HG02759 (cell line): Measurements from ENCODE around the gene IL20RB.
A peak's percentile ranks its signal among the peaks of the same experiment; 100 is the strongest.
"Not testable (repeated sequence)": the region's sequence is repeated elsewhere in the genome, so short reads cannot be mapped to it uniquely, and the experiment has no call there.

Source experiments
- ATAC-seq: cut with Tn5 transposase; IDR thresholded peaks from one replicate; pipeline ENCODE4 v1.9.1; 2021; ENCODE audit warnings: mild to moderate bottlenecking, moderate library complexity; ENCODE audit not compliant: unreplicated experiment

IL20RB gene

GRCh38 chr3:136982520-136983138 is 24.8 kb downstream of the IL20RB start:
- no peak for ATAC-seq

- ATAC-seq, result no peak
Measured at GRCh38 chr3:136984837-136985236, 27.1 kb downstream of the IL20RB start.

DNA sequence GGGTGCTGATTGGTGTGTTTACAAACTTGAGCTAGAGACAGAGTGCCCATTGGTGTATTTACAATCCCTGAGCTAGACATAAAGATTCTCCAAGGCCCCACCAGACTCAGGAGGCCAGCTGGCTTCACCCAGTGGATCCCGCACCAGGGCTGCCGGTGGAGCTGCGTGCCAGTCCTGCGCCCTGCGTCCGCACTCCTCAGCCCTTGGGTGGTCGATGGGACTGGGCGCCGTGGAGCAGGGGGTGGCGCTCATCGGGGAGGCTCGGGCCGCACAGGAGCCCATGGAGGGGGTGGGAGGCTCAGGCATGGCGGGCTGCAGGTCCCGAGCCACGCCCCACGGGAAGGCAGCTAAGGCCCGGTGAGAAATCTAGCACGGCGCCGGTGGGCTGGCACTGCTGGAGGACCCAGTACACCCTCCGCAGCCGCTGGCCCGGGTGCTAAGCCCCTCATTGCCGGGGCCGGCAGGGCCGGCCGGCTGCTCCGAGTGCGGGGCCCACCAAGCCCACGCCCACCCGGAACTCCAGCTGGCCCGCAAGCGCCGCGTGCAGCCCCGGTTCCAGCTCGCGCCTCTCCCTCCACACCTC is 29.7 kb downstream of the IL20RB start:
- not testable (repeated sequence) for ATAC-seq

GRCh38 chr3:136988651-136989050 is 30.9 kb downstream of the IL20RB start:
- no peak for ATAC-seq

- ATAC-seq, result no peak
Measured at GRCh38 chr3:136989781-136990524, 32.2 kb downstream of the IL20RB start.

DNA sequence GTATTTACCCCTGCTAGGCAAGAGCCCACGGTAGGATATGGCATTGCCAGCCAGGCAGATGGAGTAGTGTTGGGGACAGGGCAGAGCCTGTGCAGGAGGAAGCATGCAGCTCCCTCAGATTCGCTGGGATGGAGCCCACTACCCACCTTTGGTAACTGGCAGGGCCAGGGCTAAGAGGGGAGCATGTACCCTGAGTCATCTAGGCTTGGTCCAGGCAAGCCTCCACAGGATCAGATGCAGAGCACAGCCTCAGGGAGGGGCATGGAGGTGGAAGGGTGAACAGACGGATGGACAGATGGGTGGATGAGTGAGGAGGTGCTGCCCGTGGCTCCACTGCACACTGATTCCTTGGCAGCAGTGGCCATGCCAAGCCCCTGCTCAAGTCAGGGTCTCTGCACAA is 33.0 kb downstream of the IL20RB start:
- no peak for ATAC-seq

DNA sequence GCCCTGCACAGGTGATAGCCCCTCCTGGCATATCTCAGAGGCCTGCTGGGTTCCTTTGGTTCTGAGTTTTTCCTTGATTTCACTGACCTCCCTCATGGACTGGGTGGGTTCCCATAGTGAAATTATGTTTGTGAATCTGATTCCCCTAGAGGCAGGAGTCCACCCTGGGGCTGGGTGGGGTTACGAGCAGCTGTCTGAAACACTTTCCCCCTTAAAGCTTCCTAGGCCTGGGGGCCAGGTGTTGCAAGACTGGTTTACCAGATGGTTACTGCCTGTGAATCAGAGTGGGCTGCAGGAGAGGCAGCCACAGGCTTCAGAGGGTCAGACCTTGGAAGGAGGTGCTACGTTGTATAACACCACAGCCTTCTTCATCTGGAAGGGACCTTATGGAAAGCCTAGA is 34.3 kb downstream of the IL20RB start:
- no peak for ATAC-seq

- no peak for ATAC-seq
Measured at GRCh38 chr3:136994772-136995516, 37.2 kb downstream of the IL20RB start.

DNA sequence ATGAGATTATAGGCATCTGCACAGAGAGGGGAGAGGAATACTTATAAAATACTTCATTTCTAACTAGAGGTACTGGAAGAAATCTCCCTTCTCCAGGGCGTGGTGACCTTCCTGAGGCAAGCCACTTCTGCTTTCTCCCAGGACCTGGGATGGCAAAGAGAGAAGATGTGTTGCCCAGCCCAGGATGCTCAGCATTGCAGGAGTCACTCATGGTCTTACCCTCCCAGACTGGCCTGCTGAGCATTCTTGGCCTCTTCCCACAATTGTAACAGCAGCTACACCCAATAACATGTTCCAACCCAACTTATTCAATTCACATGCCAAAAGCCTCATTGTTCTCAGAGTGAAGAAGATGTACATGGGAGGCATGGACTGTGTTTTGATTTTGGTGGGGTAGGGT is 37.9 kb downstream of the IL20RB start:
- ATAC-seq, result no peak

DNA sequence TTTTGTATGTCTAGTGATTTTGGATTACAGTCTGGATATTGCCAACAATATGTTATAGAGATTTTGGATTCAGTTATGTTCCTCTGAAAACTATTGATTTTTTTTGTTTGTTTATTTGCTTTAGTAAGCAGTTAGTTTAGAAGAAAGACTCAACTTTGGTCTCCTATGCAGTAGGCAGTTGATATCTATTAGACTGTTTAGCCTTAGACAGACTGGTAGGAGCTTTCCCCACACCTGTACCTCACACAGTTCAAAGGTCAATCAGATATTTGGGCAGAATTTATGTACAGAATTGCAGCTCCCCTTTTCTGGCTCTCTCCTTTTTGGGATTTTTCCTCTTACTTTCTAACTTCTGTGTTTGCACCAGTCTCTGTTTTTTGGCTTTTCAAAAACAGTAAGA is 42.3 kb downstream of the IL20RB start:
- no peak for ATAC-seq

- not testable (repeated sequence) for ATAC-seq
Measured at GRCh38 chr3:137007376-137007775, 49.6 kb downstream of the IL20RB start.

GRCh38 chr3:137008131-137008530 is 50.3 kb downstream of the IL20RB start:
- ATAC-seq, result no peak

DNA sequence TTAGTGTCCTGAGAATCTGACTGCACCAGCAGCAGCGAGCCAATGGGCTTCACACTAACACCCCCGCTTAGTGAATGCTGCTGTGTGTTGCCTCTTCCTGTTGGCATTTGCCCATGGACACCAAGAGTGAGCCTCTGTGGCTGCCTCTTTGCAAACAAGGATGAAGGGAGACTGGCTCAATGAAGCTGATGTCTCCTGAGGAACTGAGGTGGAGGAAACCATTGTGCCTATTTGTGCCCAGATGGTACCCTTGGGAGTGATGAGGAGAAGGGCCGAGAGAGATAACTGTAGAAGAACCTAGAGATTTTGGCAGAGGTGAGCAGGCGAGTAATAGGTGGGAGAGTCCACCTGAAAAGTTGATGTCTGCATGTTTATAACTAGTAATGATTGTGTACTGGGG is 51.2 kb downstream of the IL20RB start:
- no peak for ATAC-seq

DNA sequence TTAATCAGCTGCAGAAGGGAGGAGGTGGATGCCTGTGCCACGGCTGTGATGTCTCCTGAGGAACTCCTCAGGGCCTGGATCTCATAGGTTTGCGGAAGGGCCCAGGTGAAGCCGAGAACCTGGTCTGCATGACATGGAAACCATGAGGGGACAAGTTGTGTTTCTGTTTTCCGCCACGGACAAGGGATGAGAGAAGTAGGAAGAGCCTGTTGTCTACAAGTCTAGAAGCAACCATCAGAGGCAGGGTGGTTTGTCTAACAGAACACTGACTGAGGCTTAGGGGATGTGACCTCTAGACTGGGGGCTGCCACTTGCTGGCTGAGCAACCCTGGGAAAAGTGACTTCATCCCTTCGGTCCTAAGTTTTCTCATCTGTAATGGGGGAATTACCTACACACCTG is 52.4 kb downstream of the IL20RB start:
- no peak for ATAC-seq

GRCh38 chr3:137011153-137011552 is 53.4 kb downstream of the IL20RB start:
- no peak for ATAC-seq

GRCh38 chr3:137012097-137012501 is 54.3 kb downstream of the IL20RB start:
- no peak for ATAC-seq

DNA sequence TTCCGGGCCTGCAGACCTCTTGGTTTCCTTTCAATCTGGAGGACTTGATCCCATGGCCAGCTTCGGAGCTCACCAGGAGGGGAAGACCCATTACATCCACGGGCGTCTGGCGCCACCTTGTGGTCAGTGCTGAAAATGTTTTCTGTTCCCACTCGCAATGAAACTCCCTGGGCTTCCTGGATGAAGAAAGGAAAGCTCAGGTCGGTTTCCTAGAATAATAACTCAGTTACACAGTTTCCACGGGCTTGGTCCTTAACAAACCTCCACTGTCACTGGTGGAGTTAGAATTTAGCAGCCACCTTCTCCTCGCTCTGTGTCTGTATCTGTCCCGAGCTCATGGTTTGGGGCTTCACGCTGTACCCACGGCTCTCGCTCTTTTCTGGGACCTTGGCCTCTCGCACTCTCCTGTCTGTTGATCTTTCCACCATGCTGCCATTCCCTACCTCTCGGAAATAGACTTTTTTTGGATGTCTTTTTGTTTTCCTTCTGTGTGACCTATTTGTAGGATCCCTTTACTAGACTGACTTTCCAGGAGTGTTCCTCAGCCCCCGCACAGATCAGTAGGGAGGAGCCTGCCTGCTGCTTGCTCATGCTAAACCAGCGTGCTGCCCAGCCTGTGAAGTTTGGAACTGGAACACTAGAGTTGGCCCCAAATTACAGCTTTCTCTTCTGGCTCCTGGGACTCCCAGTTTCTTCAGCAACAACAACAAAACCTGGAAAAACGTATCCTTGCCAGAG is 56.3 kb downstream of the IL20RB start:
- ATAC-seq, result peak; percentile 88

DNA sequence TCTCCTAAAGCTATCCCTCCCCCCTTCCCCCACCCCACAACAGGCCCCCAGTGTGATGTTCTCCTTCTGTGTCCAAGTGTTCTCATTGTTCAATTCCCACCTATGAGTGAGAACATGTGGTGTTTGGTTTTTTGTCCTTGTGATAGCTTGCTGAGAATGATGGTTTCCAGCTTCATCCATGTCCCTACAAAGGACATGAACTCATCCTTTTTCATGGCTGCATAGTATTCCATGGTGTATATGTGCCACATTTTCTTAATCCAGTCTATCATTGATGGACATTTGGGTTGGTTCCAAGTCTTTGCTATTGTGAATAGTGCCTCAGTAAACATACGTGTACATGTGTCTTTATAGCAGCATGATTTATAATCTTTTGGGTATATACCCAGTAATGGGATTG is 59.5 kb downstream of the IL20RB start:
- not testable (repeated sequence) for ATAC-seq

- ATAC-seq, result no peak
Measured at GRCh38 chr3:137020315-137020714, 62.5 kb downstream of the IL20RB start.

DNA sequence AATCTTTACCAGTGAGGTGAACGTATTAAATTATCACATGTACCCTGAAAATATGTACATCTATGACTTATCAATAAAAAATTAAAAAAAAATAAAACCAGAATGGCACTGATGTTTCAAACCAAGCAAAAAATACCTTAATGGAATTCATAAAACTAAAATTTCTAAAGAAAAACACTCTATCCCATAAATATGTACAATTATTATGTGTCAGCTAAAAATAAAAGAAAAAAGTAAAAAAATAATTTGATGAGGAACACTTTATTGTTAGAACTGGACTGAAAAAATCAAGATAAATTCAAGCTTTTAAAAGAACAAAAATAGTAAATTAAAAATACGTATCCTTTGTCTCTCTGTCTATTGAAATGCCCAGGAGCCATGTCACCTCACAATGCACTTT is 63.1 kb downstream of the IL20RB start:
- no peak for ATAC-seq

DNA sequence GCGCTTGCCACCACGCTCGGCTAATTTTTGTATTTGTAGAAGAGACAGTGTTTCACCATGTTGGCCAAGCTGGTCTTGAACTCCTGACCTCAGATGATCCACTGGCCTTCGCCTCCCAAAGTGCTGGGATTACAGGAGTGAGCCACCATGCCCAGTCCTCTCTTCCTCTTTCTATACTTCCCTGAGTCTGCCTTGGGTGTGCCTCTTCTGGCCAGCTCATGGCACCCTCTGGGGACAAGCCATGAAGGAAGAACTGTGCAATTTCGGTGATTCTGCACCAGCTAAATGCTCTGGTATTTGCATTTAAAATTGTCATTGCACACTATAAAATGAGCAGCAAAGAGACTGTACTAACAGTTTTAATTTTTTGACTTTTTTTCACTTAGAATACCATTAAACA is 66.6 kb downstream of the IL20RB start:
- no peak for ATAC-seq
